ENCODE results near the gene MTFMT. TPM values are rescaled to one million over a fixed set of nuclear protein-coding genes. Genes with fewer than 3 reads are reported as not detected.

The MTFMT gene
- polyA plus RNA-seq, 1 experiment, result 15.3 TPM

- H3K27me3 ChIP-seq (ENCODE audit: control insufficient read depth, insufficient read depth, low read length), result no peaks in the 10 kb centered on the region
Observed at GRCh38 chr15:65072617-65073016, 43.2 kb upstream of the MTFMT start.

DNA sequence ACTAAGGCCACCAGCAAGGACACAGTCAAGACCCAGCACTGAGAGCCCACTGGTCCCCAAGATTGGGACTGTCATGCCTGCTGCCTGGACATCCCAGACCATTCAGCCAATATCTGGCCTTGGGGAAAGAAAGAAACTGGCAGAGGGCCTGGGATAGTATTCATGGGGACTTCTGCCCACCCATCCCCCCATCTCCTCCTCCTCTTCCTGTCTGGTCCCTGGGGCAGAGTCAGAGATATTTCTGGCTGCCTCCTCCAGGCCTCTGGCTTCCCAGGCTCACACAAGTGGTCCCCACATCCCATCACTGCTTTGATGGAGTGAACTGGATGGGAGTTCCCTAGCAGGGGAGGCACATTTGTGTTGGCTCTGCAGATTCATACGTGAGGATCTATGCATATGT is 42.6 kb upstream of the MTFMT start:
- CTCF ChIA-PET, result interaction anchor here (1.0 to 1.2 kb wide), 2 partner anchors 18 to 29 kb away, joined by 4 read pairs; no protein-coding TSS in a partner anchor
- H3K9me3 ChIP-seq (ENCODE audit: control insufficient read depth, insufficient read depth, low read length), result peaks cover 3% of the 10 kb centered on the region; the same call in 1 of the 2 replicates

More at GRCh38 chr15:65072617-65073016, 43.2 kb upstream of the MTFMT start:
- Histone ChIP-seq H3K4me3 (ENCODE audit: low read depth, low read length) (no peak overlapping the region), H3K27ac (ENCODE audit: low read depth, low read length) (no peak overlapping the region), H3K9me3 (ENCODE audit: control insufficient read depth, insufficient read depth, low read length) (peaks cover 7% of the 10 kb centered on the region; the same call in 1 of the 2 replicates)
- POLR2A ChIA-PET, result no interaction called here
- CTCF ChIA-PET, result interaction anchor here (1.0 to 1.2 kb wide), 3 partner anchors 10 to 29 kb away, joined by 3 to 4 read pairs (median 4); no protein-coding TSS in a partner anchor
- TF ChIP-seq CTCF (IDR thresholded peaks at IDR 0.05; ENCODE audit: low read depth, low read length), result no peak
- no peak for DNase-seq (ENCODE audit: low read depth, low spot score)

DNA sequence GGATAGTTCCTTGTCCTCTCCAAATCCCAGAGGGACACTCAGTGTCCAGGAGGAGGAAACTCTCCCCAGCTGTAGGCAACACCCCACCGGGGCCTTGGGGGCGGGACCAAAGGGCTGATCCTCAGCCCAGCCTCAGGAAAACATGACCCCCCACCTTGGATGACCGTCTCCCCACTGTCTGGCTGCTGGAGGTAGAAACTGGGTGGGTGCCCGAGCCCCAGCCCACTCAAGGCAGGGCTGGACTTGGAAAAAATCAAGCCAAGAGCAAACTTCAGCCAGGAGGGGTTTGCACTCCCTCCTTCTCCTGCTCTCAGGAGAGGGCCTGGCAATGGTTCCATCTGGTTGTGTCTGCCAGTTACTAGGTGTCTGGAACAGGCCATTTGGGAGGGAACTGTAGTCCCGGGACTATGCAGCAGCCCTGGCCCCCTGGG is 42.0 kb upstream of the MTFMT start:
- CTCF ChIA-PET, result no interaction called here
- POLR2A ChIA-PET, result no interaction called here
- Histone ChIP-seq H3K27ac (ENCODE audit: low read depth, low read length) (peak overlapping the region; percentile 11), H3K9me3 (ENCODE audit: control insufficient read depth, insufficient read depth, low read length) (no peaks in the 10 kb centered on the region), H3K4me3 (ENCODE audit: low read depth, low read length) (no peak overlapping the region), H3K27me3 (ENCODE audit: control insufficient read depth, insufficient read depth, low read length) (peaks cover 3% of the 10 kb centered on the region)
- no peak for DNase-seq (ENCODE audit: low read depth, low spot score)
- no peak for TF ChIP-seq CTCF (IDR thresholded peaks at IDR 0.05; ENCODE audit: low read depth, low read length)

More for the DNA sequence above, 42.6 kb upstream of the MTFMT start:
- TF ChIP-seq CTCF (IDR thresholded peaks at IDR 0.05; ENCODE audit: low read depth, low read length), result no peak
- POLR2A ChIA-PET, result no interaction called here
- DNase-seq (ENCODE audit: low read depth, low spot score), result no peak
- Histone ChIP-seq H3K4me3 (ENCODE audit: low read depth, low read length) (no peak overlapping the region), H3K27ac (ENCODE audit: low read depth, low read length) (no peak overlapping the region), H3K27me3 (ENCODE audit: control insufficient read depth, insufficient read depth, low read length) (peaks cover 3% of the 10 kb centered on the region)

DNA sequence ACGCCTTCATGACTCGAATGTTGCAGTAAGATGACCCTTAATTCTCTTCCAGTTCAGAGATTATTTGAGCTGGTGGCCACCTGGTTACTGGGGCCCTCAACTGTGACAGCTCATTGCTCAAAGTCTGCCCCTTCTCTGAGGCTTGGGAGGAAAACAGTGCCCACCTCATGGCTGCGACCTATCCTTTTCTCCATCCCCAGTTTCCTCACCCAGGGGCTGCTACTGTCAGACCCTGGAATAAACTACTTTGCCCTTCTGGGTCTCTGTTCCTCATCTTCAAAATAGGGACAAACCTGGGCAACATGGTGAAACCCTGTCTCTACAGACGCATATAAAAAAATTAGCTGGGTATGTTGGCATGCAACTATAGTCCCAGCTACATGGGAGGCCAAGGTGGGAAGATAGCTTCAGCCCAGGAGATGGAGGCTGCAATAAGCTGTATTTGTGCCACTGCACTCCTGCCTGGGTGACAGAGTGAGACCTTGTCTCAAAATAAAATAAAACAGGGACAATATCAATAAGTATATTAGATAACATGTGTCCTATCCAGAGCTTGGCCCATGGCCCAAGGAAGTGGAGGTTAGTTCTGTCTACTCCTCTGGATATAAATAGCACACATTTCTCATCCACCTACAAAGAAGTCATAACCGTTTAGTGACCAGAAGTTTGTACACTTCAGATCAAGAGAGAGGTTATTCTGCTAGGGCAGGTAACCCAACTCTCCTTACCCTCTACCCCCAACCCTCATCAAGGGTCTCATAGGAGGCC is 40.5 kb upstream of the MTFMT start:
- Histone ChIP-seq H3K4me3 (ENCODE audit: low read depth, low read length) (no peak overlapping the region), H3K27ac (ENCODE audit: low read depth, low read length) (peak overlapping the region; percentile 90), H3K9me3 (ENCODE audit: control insufficient read depth, insufficient read depth, low read length) (no peaks in the 10 kb centered on the region), H3K27me3 (ENCODE audit: control insufficient read depth, insufficient read depth, low read length) (peaks cover 7% of the 10 kb centered on the region)
- no peak for DNase-seq (ENCODE audit: low read depth, low spot score)
- CTCF ChIA-PET, result interaction anchor here (0.5 to 4.1 kb wide), 11 partner anchors 8 to 130 kb away, joined by 3 to 27 read pairs (median 4); no protein-coding TSS in a partner anchor
- POLR2A ChIA-PET, result interaction anchor here (0.6 to 2.9 kb wide), 14 partner anchors 9 to 235 kb away, joined by 3 to 32 read pairs (median 7); partner anchors contain the start of genes RNU5B-1, SLC51B and SPG21
- no peak for TF ChIP-seq CTCF (IDR thresholded peaks at IDR 0.05; ENCODE audit: low read depth, low read length)

- DNase-seq (ENCODE audit: low read depth, low spot score), result peak; percentile 99
- H3K27me3 ChIP-seq (ENCODE audit: control insufficient read depth, insufficient read depth, low read length), result peaks cover 9% of the 10 kb centered on the region
- ChIA-PET CTCF (interaction anchor here (0.6 to 4.1 kb wide), 10 partner anchors 9 to 35 kb away, joined by 3 to 27 read pairs (median 4); no protein-coding TSS in a partner anchor), POLR2A (interaction anchor here (0.6 to 2.9 kb wide), 16 partner anchors 10 to 822 kb away, joined by 3 to 32 read pairs (median 6); partner anchors contain the start of genes RNU5B-1, SLC51B and SPG21)
- peak overlapping the region; percentile 91 for H3K27ac ChIP-seq (ENCODE audit: low read depth, low read length)
- TF ChIP-seq CTCF (IDR thresholded peaks at IDR 0.05; ENCODE audit: low read depth, low read length), result no peak
- no peak overlapping the region for H3K4me3 ChIP-seq (ENCODE audit: low read depth, low read length)
- H3K9me3 ChIP-seq (ENCODE audit: control insufficient read depth, insufficient read depth, low read length), result no peaks in the 10 kb centered on the region
Observed at GRCh38 chr15:65069179-65069578, 39.7 kb upstream of the MTFMT start.
